ENCODE results near the gene CDC42BPA. TPM values are rescaled to one million over a fixed set of nuclear protein-coding genes. Genes with fewer than 3 reads are reported as not detected.
A peak's percentile ranks its signal among the peaks of the same experiment; 100 is the strongest.

The CDC42BPA gene
- total and polyA plus RNA-seq, 9 of the 15 experiments (the other 6 are each of a cell fraction or from before 2014, with no cell fraction given): 8.0 to 77.5 (median 52.1) TPM

DNA sequence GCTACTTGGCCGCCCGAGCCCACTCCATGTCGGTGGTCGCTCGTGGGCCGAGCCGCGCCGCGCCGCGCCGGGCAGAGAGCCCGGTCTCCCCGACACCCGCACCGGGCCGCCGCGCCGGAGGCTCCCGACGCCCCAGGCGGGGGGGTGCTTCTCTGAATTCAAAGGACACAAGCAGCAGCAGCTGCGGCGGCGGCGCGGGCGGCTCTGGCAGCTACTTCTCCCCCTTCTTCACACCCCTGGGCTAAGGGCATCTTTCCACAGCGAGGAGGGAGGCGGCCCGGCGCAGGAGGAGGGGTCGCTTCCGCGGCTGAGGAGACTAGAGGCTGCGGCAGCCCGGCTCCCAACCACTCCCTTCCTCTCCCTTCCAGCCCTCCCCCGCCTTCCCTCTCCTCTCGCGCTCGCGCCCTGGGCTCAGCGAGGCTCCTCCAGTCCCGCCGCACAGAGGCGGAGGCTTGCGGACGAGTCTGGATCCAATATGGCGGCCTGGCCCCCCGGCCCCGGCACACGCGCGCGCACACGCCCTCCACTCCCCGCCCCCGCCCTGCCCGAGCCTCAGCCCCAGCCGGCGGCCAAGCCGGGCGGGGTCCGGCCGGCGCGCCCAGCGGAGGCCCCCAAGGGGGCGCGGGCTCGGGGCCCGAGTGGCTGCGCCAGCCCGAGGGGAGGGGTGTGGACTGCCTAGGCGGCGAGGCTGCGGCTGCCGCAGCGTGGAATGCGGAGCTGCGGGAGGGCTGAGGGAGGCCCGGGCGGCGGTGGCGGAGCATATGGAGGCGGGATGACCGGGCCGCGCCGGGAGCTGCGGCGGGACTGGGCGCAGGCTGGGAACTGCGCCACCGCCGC, at the start of gene CDC42BPA (continued):
- TF ChIP-seq MEIS2 (IDR thresholded peaks at IDR 0.05; ENCODE audit: partially characterized antibody) (no peak), PHF21A (IDR thresholded peaks at IDR 0.05; ENCODE audit: borderline replicate concordance, low read depth) (no peak; the same call in 1 of the 2 replicates), SREBF2 (CRISPR knock-in tag; IDR thresholded peaks at IDR 0.05) (no peak), ILK (tag; IDR thresholded peaks at IDR 0.05; ENCODE audit: borderline replicate concordance, low read depth) (no peak), ZNF77 (CRISPR knock-in tag; IDR thresholded peaks at IDR 0.05) (no peak), ZZZ3 (IDR thresholded peaks at IDR 0.05) (no peak), HNRNPL (IDR thresholded peaks at IDR 0.05; ENCODE audit: low read depth, low read length) (no peak), ZKSCAN8 (CRISPR knock-in tag; IDR thresholded peaks at IDR 0.05) (no peak), HMGN3 (IDR thresholded peaks at IDR 0.05; ENCODE audit: borderline replicate concordance, extremely low read depth, insufficient read length, low read depth, low read length) (peak; percentile 66), EGR1 (conservative IDR thresholded peaks at IDR 0.05) (peak; percentile 80), YBX1 (IDR thresholded peaks at IDR 0.05) (no peak), LCOR (CRISPR knock-in tag; IDR thresholded peaks at IDR 0.05) (no peak), TCFL5 (CRISPR knock-in tag; conservative IDR thresholded peaks at IDR 0.05) (no peak), NFRKB (IDR thresholded peaks at IDR 0.05; ENCODE audit: low read depth) (peak; percentile 91), POLR3A (IDR thresholded peaks at IDR 0.05; ENCODE audit: borderline replicate concordance, extremely low read depth, insufficient read depth, insufficient read length) (no peak), KAT8 (IDR thresholded peaks at IDR 0.05; ENCODE audit: low read depth) (no peak)
